GM12878 (cell line): Measurements from ENCODE around the gene CD83. TPM values are rescaled to one million over a fixed set of nuclear protein-coding genes. Genes with fewer than 3 reads are reported as not detected.

Source experiments
- ATAC-seq: fragments of 200-7000 bp; cut with Tn5 transposase; 3 replicates; pipeline ENCODE4 v1.9.1; 2020; ENCODE audit warnings: mild to moderate bottlenecking, moderate library complexity
- BruUV-seq: library from RNA; stranded (reverse); fragments of 400-500 nt; replicated peaks from 2 replicates; lab custom pipeline; 2021; lab: Mats Ljungman, UMichigan
- CTCF ChIA-PET: fragments of 300-600 bp; sonication (Branson Sonifier 250); formaldehyde crosslinking; extraction: SDS; loops from one replicate; lab custom pipeline; 2021; ENCODE audit warnings: inconsistent platforms; lab: Yijun Ruan, JAX
- POLR2A ChIA-PET: fragments of 350-600 bp; formaldehyde crosslinking; extraction: SDS; loops from one replicate; lab custom pipeline; 2021; ENCODE audit warnings: inconsistent platforms; lab: Charles Lee
- RAD21 ChIA-PET: fragments of 300-600 bp; sonication (Branson Sonifier 250); formaldehyde crosslinking; loops from one replicate; lab custom pipeline; 2023; ENCODE audit warnings: antibody characterized with exemption; ENCODE audit not compliant: unreplicated experiment; lab: Charles Lee
- SMC1A ChIA-PET: fragments of 300-600 bp; sonication (Branson Sonifier 250); formaldehyde crosslinking; loops from one replicate; lab custom pipeline; 2023; ENCODE audit not compliant: unreplicated experiment, uncharacterized antibody; lab: Charles Lee
- DNase-seq: peaks from one replicate; pipeline ENCODE4 v3.0.0-alpha.2; 2011; ENCODE audit warnings: low read depth, low spot score
- FAIRE-seq: peaks from 3 replicates; lab custom pipeline; 2011; peaks lifted over from hg19 to GRCh38; lab: Jason Lieb, UNC
- H2AFZ ChIP-seq: 2 replicates; pipeline ENCODE4 v1.6.0; 2011; ENCODE audit warnings: low read depth, low read length, control low read depth; ENCODE audit not compliant: control insufficient read depth
- H3K27ac ChIP-seq: 2 replicates; pipeline ENCODE4 v1.5.1; 2011; ENCODE audit warnings: control low read depth; ENCODE audit not compliant: control insufficient read depth, insufficient read depth
- H3K27me3 ChIP-seq, 2 experiments: replicated peaks in 1 of 2; 2 replicates each; pipeline versions ENCODE4 v1.6.0 to v1.6.1; 2011; ENCODE audit warnings: low read length in 1 of 2; ENCODE audit not compliant: control insufficient read depth in 2 of 2, insufficient read depth in 2 of 2
- H3K36me3 ChIP-seq, 2 experiments: 2 replicates each; pipeline ENCODE4 v1.5.1; 2011; ENCODE audit warnings: low read length in 1 of 2; ENCODE audit not compliant: control insufficient read depth in 2 of 2, insufficient read depth in 2 of 2
- H3K4me1 ChIP-seq: 2 replicates; pipeline ENCODE4 v1.6.1; 2011; ENCODE audit warnings: mild to moderate bottlenecking, low read length, moderate library complexity, mixed read lengths; ENCODE audit not compliant: control insufficient read depth, insufficient read depth
- H3K4me2 ChIP-seq: 2 replicates; pipeline ENCODE4 v1.6.0; 2011; ENCODE audit warnings: control low read depth; ENCODE audit not compliant: control insufficient read depth, insufficient read depth
- H3K4me3 ChIP-seq: fragments of 200-600 bp; sonication (generic); 2 replicates; pipeline ENCODE4 v1.5.1; 2016
- H3K79me2 ChIP-seq: 2 replicates; pipeline ENCODE4 v1.6.0; 2011; ENCODE audit warnings: low read length; ENCODE audit not compliant: control insufficient read depth, insufficient read depth
- H3K9ac ChIP-seq: 2 replicates; pipeline ENCODE4 v1.8.0; 2011; ENCODE audit warnings: low read length, control low read depth, mixed read lengths; ENCODE audit not compliant: control insufficient read depth, insufficient read depth
- H3K9me3 ChIP-seq: replicated peaks from 3 replicates; pipeline ENCODE4 v1.5.1; 2011; ENCODE audit warnings: mild to moderate bottlenecking, low read length; ENCODE audit not compliant: control insufficient read depth, insufficient read depth
- H4K20me1 ChIP-seq: 2 replicates; pipeline ENCODE4 v1.6.0; 2011; ENCODE audit not compliant: control insufficient read depth, insufficient read depth
- BHLHE40 ChIP-seq, 2 experiments: fragments of 450-650 bp in 1 of 2; IDR thresholded peaks; 2 replicates each; pipeline ENCODE4 v1.6.1; 2011 to 2017; ENCODE audit warnings: low read depth in 2 of 2, borderline replicate concordance in 1 of 2, improper control_type of control experiment in 1 of 2, low read length in 1 of 2, mild to moderate bottlenecking in 1 of 2
- CTCF ChIP-seq, 3 experiments: IDR thresholded peaks in 2 of 3; conservative IDR thresholded peaks in 1 of 3; 2 replicates each; pipeline ENCODE4 v1.5.1; 2011; ENCODE audit warnings: low read depth in 3 of 3, low read length in 3 of 3, mild to moderate bottlenecking in 3 of 3, control low read depth in 2 of 3, moderate library complexity in 2 of 3, inconsistent platforms in 1 of 3, mixed read lengths in 1 of 3; ENCODE audit not compliant: control insufficient read depth in 2 of 3, insufficient read depth in 1 of 3; ENCODE audit errors: extremely low read depth in 1 of 3
- EZH2 ChIP-seq: IDR thresholded peaks from 2 replicates; pipeline ENCODE4 v1.6.1; 2012; ENCODE audit warnings: low read depth, mild to moderate bottlenecking, control low read depth, inconsistent platforms, low read length, borderline replicate concordance; ENCODE audit not compliant: control insufficient read depth
- HDGF ChIP-seq: fragments of 450-650 bp; IDR thresholded peaks from 2 replicates; pipeline ENCODE4 v1.6.1; 2016; ENCODE audit warnings: antibody characterized with exemption
- IKZF2 ChIP-seq, 2 experiments: fragments of 450-650 bp; IDR thresholded peaks; 2 replicates each; pipeline ENCODE4 v1.6.1; 2017; ENCODE audit warnings: mild to moderate bottlenecking in 2 of 2, moderate library complexity in 2 of 2
- NFYA ChIP-seq: IDR thresholded peaks from 2 replicates; pipeline ENCODE4 v1.6.1; 2011; ENCODE audit warnings: low read depth, mild to moderate bottlenecking, low read length, improper control_type of control experiment, borderline replicate concordance
- NR2F1 ChIP-seq: fragments of 450-650 bp; conservative IDR thresholded peaks from 2 replicates; pipeline ENCODE4 v1.6.1; 2017; ENCODE audit warnings: mild to moderate bottlenecking
- PBX3 ChIP-seq: IDR thresholded peaks from 2 replicates; pipeline ENCODE4 v1.6.1; 2011; ENCODE audit warnings: mild to moderate bottlenecking, low read depth, low read length, moderate library complexity; ENCODE audit not compliant: insufficient replicate concordance
- RAD21 ChIP-seq: IDR thresholded peaks from 2 replicates; pipeline ENCODE4 v1.6.1; 2011; ENCODE audit warnings: mild to moderate bottlenecking, low read depth, low read length, moderate library complexity; ENCODE audit not compliant: insufficient read depth
- SMAD1 ChIP-seq: fragments of 450-650 bp; IDR thresholded peaks from 2 replicates; pipeline ENCODE4 v1.6.1; 2018; ENCODE audit warnings: mild to moderate bottlenecking, low read depth; ENCODE audit not compliant: partially characterized antibody
- SMARCA5 ChIP-seq: fragments of 450-650 bp; IDR thresholded peaks from 2 replicates; pipeline ENCODE4 v1.6.1; 2017; ENCODE audit warnings: mild to moderate bottlenecking
- SMC3 ChIP-seq: IDR thresholded peaks from 2 replicates; pipeline ENCODE4 v1.6.1; 2011; ENCODE audit warnings: low read length, improper control_type of control experiment, borderline replicate concordance
- STAT1 ChIP-seq: fragments of 450-650 bp; conservative IDR thresholded peaks from 2 replicates; pipeline ENCODE4 v1.6.1; 2014; ENCODE audit warnings: antibody characterized with exemption, mild to moderate bottlenecking
- WGBS: methylation state at CpG from one replicate; pipeline ENCODE4 v1.1.6; 2016; ENCODE audit warnings: low lambda C conversion rate; ENCODE audit not compliant: insufficient replicate concordance, insufficient coverage; ENCODE audit errors: missing lambda C conversion rate; 5-methylcytosine and 5-hydroxymethylcytosine counted together
- in situ Hi-C: fragments of 300-500 bp; cut with MboI; formaldehyde crosslinking; loops from 9 replicates; pipeline ENCODE4 v1.14.3; 2018; ENCODE audit warnings: mixed read lengths
- intact Hi-C: fragments of 100-400 bp; cut with micrococcal nuclease; formaldehyde crosslinking; loops from one replicate; pipeline ENCODE4 v1.14.2; 2022; ENCODE audit not compliant: unreplicated experiment
- polyA plus RNA-seq, 11 experiments: library from polyadenylated mRNA; depleted of rRNA in 4 of 11; unstranded in 6 of 11; stranded (reverse) in 5 of 11; fragments of >200 nt; fragmentation: Nextera tagmentation in 4 of 11; fragmentation: Illumina TruSeq in 1 of 11; extraction: Ambion mirVana in 4 of 11; extraction: Trizol in 1 of 11; gene quantifications; 1 replicate in 1 of 11; 2 replicates in 10 of 11; pipeline versions ENCODE4 v1.2.1 to v1.2.3, GENCODE V29; 2011 to 2016; ENCODE audit warnings: inconsistent platforms in 2 of 11, missing spikeins in 2 of 11, low read depth in 1 of 11
- total RNA-seq, 4 experiments: library from RNA; depleted of rRNA in 3 of 4; stranded (reverse); fragments of >200 nt in 3 of 4; fragmentation: Illumina TruSeq in 1 of 4; extraction: Trizol in 1 of 4; gene quantifications; 2 replicates each; pipeline versions ENCODE4 v1.2.1 to v1.2.3, GENCODE V29; 2013 to 2021

Gene CD83
- total and polyA plus RNA-seq, 10 of the 15 experiments (the other 5 are each of a cell fraction or from before 2014, with no cell fraction given): 76.1 to 174 (median 129) TPM

GRCh38 chr6:14129575-14129974, 12.0 kb downstream of the CD83 start:
- H4K20me1 ChIP-seq: peaks cover 11% of the 10 kb centered on the region
- H3K4me3 ChIP-seq: no peak overlapping the region
- ChIA-PET RAD21 (interaction anchor here (0.7 to 6.2 kb wide), 16 partner anchors 10 to 1491 kb away, joined by 3 to 55 read pairs (median 5); partner anchors contain the start of gene CD83), POLR2A (interaction anchor here (0.5 to 2.3 kb wide), 7 partner anchors 11 to 1129 kb away, joined by 3 to 13 read pairs (median 3); no protein-coding TSS in a partner anchor), CTCF (interaction anchor here (0.6 to 14.6 kb wide), 28 partner anchors 10 to 1494 kb away, joined by 3 to 204 read pairs (median 4); partner anchors contain the start of gene CD83), SMC1A (interaction anchor here (1.0 to 14.9 kb wide), 17 partner anchors 10 to 758 kb away, joined by 3 to 187 read pairs (median 13); no protein-coding TSS in a partner anchor)
- ATAC-seq (peak; percentile 47), DNase-seq (no peak), FAIRE-seq (peak; percentile 59)
- H3K9me3 ChIP-seq: no peaks in the 10 kb centered on the region; the same call in 2 of the 3 replicates
- 13% methylated on average over 7 of the region's 7 CpGs for WGBS
- H3K79me2 ChIP-seq: peaks cover 51% of the 10 kb centered on the region
- H3K9ac ChIP-seq: no peak overlapping the region
- no peak overlapping the region for H2AFZ ChIP-seq
- H3K4me2 ChIP-seq: no peak overlapping the region
- intact Hi-C loops: loop anchor here (5.0 to 10.0 kb wide), 2 partner anchors 37 to 1125 kb away; no protein-coding TSS in a partner anchor
- H3K27ac ChIP-seq: no peak overlapping the region
- peaks cover 6% of the 10 kb centered on the region for H3K4me1 ChIP-seq
- peak; percentile 51; the same call in 1 of the 2 replicates for TF ChIP-seq NR2F1
- TF ChIP-seq SMAD1: no peak
- no peak for TF ChIP-seq EZH2
- TF ChIP-seq PBX3: no peak
- TF ChIP-seq BHLHE40 (IDR thresholded peaks at IDR 0.05; ENCODE audit: borderline replicate concordance in 1 of 2, low read depth in 2 of 2, low read length in 1 of 2): peak; percentile 58 to 81; a peak in 3 of 4 replicates
- peak; percentile 39; the same call in 1 of the 2 replicates for TF ChIP-seq HDGF
- peak; percentile 41; the same call in 1 of the 2 replicates for TF ChIP-seq SMARCA5
- TF ChIP-seq IKZF2 (IDR thresholded peaks at IDR 0.05): 0 out of 4 replicates have a peak, but pooled peaks of 1 of the 2 experiments have one; percentile 21
- peak; percentile 67 for TF ChIP-seq RAD21
- TF ChIP-seq CTCF (IDR thresholded peaks at IDR 0.05 in 2 of 3, conservative IDR thresholded peaks at IDR 0.05 in 1 of 3; ENCODE audit: control insufficient read depth in 2 of 3, extremely low read depth in 1 of 3, insufficient read depth in 1 of 3, low read depth in 3 of 3, low read length in 3 of 3): peak; percentile 41 to 72 (median 56)
- TF ChIP-seq STAT1: no peak
- no peak for TF ChIP-seq NFYA
- peak; percentile 48; the same call in 1 of the 2 replicates for TF ChIP-seq SMC3
- no peaks in the 10 kb centered on the region for H3K27me3 ChIP-seq
- in situ Hi-C loops: no loop called here
- BruUV-seq: no TSS peak
- H3K36me3 ChIP-seq: peaks cover 19 to 32% of the 10 kb centered on the region in 2 experiments
